DOHH2 (cell line): Measurements from ENCODE around the gene NCAPD2.

Experiments
- CTCF ChIP-seq: fragments of 200-600 bp; sonication (generic); IDR thresholded peaks from one replicate; pipeline ENCODE4 v1.5.1; 2014; ENCODE audit warnings: antibody characterized with exemption, mild to moderate bottlenecking, low read depth, low read length; ENCODE audit not compliant: poor library complexity, severe bottlenecking
- EZH2phosphoT487 ChIP-seq: fragments of 200-600 bp; sonication (generic); IDR thresholded peaks from 2 replicates; pipeline ENCODE4 v1.6.1; 2017; ENCODE audit warnings: borderline replicate concordance, mild to moderate bottlenecking, antibody characterized with exemption, low read length, moderate library complexity, mixed read lengths

GRCh38 chr12:6552140-6552551, 58.2 kb downstream of the NCAPD2 start:
- TF ChIP-seq CTCF = no peak
- TF ChIP-seq EZH2phosphoT487 = no peak
